Thyroid gland (tissue), 4 donors: Measurements from ENCODE around the gene CNKSR1. TPM values are rescaled to one million over a fixed set of nuclear protein-coding genes. Genes with fewer than 3 reads are reported as not detected.

ENCODE experiments used
- DNase-seq, 2 donors: peaks; one replicate each; pipeline ENCODE4 v3.0.0-alpha.2; 2019
- H3K27ac ChIP-seq, 3 donors: fragments of 200-600 bp; sonication (generic); 1 replicate in 2 of 3; 2 replicates in 1 of 3; pipeline ENCODE4 v1.5.1; 2016 to 2019; ENCODE audit warnings: mild to moderate bottlenecking in 1 of 3, moderate library complexity in 1 of 3
- H3K27me3 ChIP-seq: fragments of 200-600 bp; sonication (generic); one replicate; pipeline ENCODE4 v1.5.1; 2019
- H3K36me3 ChIP-seq, 2 donors: fragments of 200-600 bp; sonication (generic); one replicate each; pipeline ENCODE4 v1.5.1; 2016 to 2019
- H3K4me1 ChIP-seq, 2 donors: fragments of 200-600 bp; sonication (generic); one replicate each; pipeline ENCODE4 v1.5.1; 2017 to 2019
- H3K4me3 ChIP-seq, 3 donors: fragments of 200-600 bp; sonication (generic); replicated peaks in 1 of 3; 1 replicate in 2 of 3; 2 replicates in 1 of 3; pipeline ENCODE4 v1.5.1; 2016; ENCODE audit warnings: mild to moderate bottlenecking in 1 of 3
- H3K9me3 ChIP-seq: fragments of 200-600 bp; sonication (generic); one replicate; pipeline ENCODE4 v1.5.1; 2017
- POLR2A ChIP-seq, 2 donors: fragments of 450-650 bp; IDR thresholded peaks; one replicate each; pipeline ENCODE4 v1.6.1; 2017; ENCODE audit warnings: antibody characterized with exemption in 2 of 2, mild to moderate bottlenecking in 2 of 2, moderate library complexity in 1 of 2
- WGBS, 2 donors: methylation state at CpG; one replicate each; pipeline ENCODE4 v1.1.5; 2017; 5-methylcytosine and 5-hydroxymethylcytosine counted together
- intact Hi-C: fragments of 100-400 bp; cut with DNase I; formaldehyde crosslinking; loops from one replicate; pipeline ENCODE4 v1.15.1; 2023
- total RNA-seq, 4 donors: library from RNA; depleted of rRNA; stranded (reverse); fragments of >200 nt; gene quantifications; one replicate each; pipeline ENCODE4 v1.2.3, GENCODE V29; 2016
- TF ChIP-seq, protein P1 (sequence below), 6 experiments: fragments of 200-600 bp in 3 of 6; fragments of 450-650 bp in 3 of 6; sonication (generic) in 3 of 6; IDR thresholded peaks; one replicate each; pipeline ENCODE4 v1.5.1; 2016 to 2019; ENCODE audit warnings: antibody characterized with exemption in 6 of 6, mild to moderate bottlenecking in 2 of 6, inconsistent platforms in 1 of 6, moderate library complexity in 1 of 6

CNKSR1 gene
- total RNA-seq, 4 donors from 2014 or later = 20.0 to 81.2 (median 31.6) TPM

DNA sequence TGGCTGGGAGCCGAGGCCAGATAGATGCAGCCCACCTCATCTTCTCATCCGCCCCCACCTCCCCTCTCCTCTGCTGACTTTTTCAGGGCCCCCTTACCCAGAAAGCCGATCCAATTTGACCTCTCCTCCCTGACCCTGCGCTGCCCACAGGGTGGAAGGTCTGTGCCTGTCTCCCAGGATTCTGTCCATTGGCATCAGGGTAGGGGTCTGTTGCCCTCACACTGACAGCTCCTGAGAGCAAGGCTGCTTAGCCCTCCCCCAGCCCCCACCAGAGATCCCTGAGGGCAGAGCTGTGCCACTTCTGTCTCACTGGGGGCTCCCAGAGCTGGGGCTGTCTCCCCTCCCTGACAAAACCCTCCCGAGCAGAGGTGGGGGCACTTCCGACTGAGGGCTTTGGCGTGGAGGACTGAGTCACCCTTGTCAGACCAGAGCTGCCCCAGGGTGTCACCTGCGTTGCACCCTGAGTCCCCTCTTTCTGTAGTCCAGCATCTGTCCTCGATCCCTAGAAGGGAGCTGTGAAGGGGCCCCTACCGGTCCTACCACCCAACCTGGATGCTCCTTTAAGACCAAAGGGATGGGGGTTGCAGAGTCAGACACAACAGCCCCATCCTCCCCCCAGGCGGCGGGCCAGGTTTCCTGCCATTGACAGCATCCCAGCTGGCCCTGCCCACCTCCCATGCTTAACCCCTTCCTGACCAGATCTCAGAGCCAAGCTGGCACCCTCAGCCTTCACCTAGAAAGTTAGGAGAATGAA, 20.8 kb upstream of the CNKSR1 start:
- Histone ChIP-seq H3K27ac (peak overlapping the region in 2 of 3 donors; percentile 40 to 56), H3K9me3 (no peaks in the 10 kb centered on the region), H3K27me3 (no peaks in the 10 kb centered on the region), H3K36me3 (no peaks in the 10 kb centered on the region), H3K4me3 (no peak overlapping the region), H3K4me1 (peaks cover 5 to 6% of the 10 kb centered on the region in 2 donors)
- intact Hi-C loops = loop anchor here (10.0 kb wide), 1 partner anchor 262 kb away; no protein-coding TSS in a partner anchor
- WGBS, 2 donors = 37 to 44% methylated on average over 9 to 11 of the region's 12 CpGs
- TF ChIP-seq, protein P1, sequence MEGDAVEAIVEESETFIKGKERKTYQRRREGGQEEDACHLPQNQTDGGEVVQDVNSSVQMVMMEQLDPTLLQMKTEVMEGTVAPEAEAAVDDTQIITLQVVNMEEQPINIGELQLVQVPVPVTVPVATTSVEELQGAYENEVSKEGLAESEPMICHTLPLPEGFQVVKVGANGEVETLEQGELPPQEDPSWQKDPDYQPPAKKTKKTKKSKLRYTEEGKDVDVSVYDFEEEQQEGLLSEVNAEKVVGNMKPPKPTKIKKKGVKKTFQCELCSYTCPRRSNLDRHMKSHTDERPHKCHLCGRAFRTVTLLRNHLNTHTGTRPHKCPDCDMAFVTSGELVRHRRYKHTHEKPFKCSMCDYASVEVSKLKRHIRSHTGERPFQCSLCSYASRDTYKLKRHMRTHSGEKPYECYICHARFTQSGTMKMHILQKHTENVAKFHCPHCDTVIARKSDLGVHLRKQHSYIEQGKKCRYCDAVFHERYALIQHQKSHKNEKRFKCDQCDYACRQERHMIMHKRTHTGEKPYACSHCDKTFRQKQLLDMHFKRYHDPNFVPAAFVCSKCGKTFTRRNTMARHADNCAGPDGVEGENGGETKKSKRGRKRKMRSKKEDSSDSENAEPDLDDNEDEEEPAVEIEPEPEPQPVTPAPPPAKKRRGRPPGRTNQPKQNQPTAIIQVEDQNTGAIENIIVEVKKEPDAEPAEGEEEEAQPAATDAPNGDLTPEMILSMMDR (IDR thresholded peaks at IDR 0.05) = no peak
- TF ChIP-seq POLR2A (IDR thresholded peaks at IDR 0.05) = no peak
- no peak for DNase-seq

DNA sequence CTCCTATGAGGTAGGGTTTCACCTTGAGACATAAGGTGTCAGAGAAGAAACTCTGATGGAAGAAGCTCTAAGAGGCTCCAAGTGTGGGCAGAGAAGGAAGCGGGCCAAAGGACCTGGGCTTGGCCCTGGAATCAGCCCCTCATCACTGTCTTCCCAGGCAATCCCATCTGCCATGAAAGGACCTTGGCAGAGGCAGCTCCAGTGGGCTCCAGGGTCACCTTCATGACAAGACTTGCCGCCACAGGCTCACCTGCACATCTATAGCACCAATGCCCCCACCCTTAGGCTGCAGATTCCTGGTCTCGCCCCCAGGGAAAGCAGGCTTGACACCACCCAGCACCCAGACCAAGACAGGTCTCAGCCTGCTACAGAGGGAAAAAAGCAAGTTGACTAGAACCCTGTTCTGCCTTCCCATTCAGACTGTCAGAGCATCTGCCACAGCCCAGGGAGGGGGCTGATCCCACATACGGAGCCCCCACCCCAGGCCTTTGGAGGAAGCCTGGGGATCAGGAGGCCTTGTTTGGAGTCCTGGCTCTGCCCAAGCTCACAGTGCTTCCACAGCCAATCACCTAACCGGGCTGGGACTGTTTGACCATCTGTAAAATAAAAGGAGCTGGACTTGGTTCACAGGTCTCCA, 18.9 kb upstream of the CNKSR1 start:
- WGBS, 2 donors = 84% methylated on average over 2 of the region's 5 CpGs
- no peak for DNase-seq
- Histone ChIP-seq H3K9me3 (no peaks in the 10 kb centered on the region), H3K27ac (peak overlapping the region in 1 of 3 donors; percentile 58), H3K27me3 (no peaks in the 10 kb centered on the region), H3K4me1 (peaks cover 5 to 12% of the 10 kb centered on the region in 2 donors), H3K4me3 (peak overlapping the region in 1 of 3 donors; percentile 49), H3K36me3 (no peaks in the 10 kb centered on the region)
- intact Hi-C loops = loop anchor here (10.0 kb wide), 1 partner anchor 264 kb away; no protein-coding TSS in a partner anchor
- TF ChIP-seq, protein P1 (IDR thresholded peaks at IDR 0.05) = no peak
- TF ChIP-seq POLR2A (IDR thresholded peaks at IDR 0.05) = no peak

DNA sequence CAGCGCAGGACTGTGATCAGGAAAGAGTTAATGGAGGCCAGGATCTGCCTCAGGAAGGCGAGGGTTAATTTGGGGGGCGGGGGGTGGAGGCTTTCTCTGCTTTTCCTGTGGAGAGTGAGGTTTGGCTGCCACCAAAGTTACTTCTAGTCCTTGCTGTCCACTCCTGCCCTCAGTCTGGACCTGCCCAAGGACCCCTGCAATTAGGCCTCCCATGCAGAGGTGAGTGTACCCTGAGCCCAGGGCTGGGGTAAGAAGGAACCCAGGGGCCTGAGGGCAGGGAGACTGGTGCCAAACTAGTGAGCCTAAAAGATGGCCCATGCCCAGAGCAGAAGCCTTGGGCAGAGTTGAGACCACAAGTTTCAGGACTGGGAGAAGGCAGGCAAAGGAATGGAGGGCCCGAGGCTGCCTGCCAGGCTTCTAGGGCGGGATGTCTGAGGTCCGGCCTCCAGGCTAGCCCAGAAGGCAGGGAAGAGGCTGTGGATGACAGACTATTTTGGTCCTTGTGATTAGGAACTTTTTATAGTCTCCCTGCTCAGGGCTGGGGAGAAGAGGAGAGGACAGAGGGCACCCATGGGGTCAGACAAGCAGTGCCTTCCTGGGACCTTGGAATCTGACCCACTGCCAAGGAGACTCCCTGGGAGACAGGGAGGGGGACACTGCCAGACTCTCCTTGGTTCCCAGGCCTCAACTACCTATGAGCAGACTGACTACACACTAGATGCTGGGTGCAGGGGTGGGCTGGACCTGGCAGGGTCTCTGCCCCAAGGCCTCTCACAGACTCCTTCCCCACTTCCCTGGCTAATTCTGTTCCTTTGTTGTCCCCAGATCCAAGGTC, 18.2 kb upstream of the CNKSR1 start, which contains the start of gene FAM110D:
FAM110D (plus strand) TSS at position 172 of the 835 bp plus-strand sequence. CDS start 2,213 bp downstream, outside the sequence.
- intact Hi-C loops = loop anchor here (10.0 kb wide), 1 partner anchor 264 kb away; no protein-coding TSS in a partner anchor
- Histone ChIP-seq H3K4me3 (peak within 1 kb of the TSS in 1 of 3 donors; percentile 49), H3K9me3 (no peaks in the 10 kb centered on the region), H3K27ac (peak within 1 kb of the TSS in 1 of 3 donors; percentile 58), H3K36me3 (no peaks in the 10 kb centered on the region), H3K4me1 (peaks cover 9 to 12% of the 10 kb centered on the region in 2 donors), H3K27me3 (no peaks in the 10 kb centered on the region)
- DNase-seq = no peak
- no peak for TF ChIP-seq POLR2A (IDR thresholded peaks at IDR 0.05)
- TF ChIP-seq, protein P1 (IDR thresholded peaks at IDR 0.05) = no peak
- 57 to 69% methylated on average over 6 of the region's 6 CpGs for WGBS, 2 donors

DNA sequence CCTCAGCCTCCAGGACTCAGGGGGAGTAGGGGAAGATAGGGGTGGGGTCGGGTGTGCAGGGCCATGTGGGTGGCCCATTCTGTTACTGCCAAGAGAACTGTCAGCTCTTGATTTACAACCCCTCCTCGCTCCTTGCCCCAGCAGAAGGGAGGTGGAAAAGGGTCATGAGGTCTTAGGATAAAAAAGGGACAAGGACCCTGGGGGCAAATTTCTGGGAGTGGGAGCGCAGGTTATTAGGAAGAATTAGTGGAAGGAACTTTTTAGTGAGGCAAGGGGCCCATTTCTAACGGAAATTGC, 17.6 kb upstream of the CNKSR1 start:
- intact Hi-C loops = loop anchor here (5.0 to 10.0 kb wide), 2 partner anchors 52 to 265 kb away; no protein-coding TSS in a partner anchor
- no peak for DNase-seq
- Histone ChIP-seq H3K4me1 (peaks cover 12 to 16% of the 10 kb centered on the region in 2 donors), H3K36me3 (no peaks in the 10 kb centered on the region), H3K4me3 (peak overlapping the region in 1 of 3 donors; percentile 49), H3K27me3 (no peaks in the 10 kb centered on the region), H3K9me3 (no peaks in the 10 kb centered on the region), H3K27ac (peak overlapping the region in 1 of 3 donors; percentile 58)
- WGBS, 2 donors = 77 to 79% methylated on average over 4 of the region's 4 CpGs
- TF ChIP-seq, protein P1 (IDR thresholded peaks at IDR 0.05) = no peak
- TF ChIP-seq POLR2A (IDR thresholded peaks at IDR 0.05) = no peak
